ENCODE data around the gene LCE6A. TPM values are rescaled to one million over a fixed set of nuclear protein-coding genes. Genes with fewer than 3 reads are reported as not detected.

LCE6A gene
- polyA plus RNA-seq, 1 of the 3 experiments (the other 2 are of a cell fraction), result not detected

GRCh38 chr1:152860129-152860528, 17.5 kb downstream of the LCE6A start:
- Histone ChIP-seq H3K36me3 (replicated peaks in 1 of 2; ENCODE audit: control insufficient read depth in 1 of 2, insufficient read depth in 2 of 2, low read length in 1 of 2) (no peaks in the 10 kb centered on the region), H3K27ac (ENCODE audit: low read depth in 2 of 2, low read length in 1 of 2) (no peak overlapping the region), H2AFZ (ENCODE audit: low read depth) (no peak overlapping the region), H4K20me1 (ENCODE audit: insufficient read depth) (no peaks in the 10 kb centered on the region), H3F3A (replicated peaks; ENCODE audit: insufficient read depth) (no peaks in the 10 kb centered on the region), H3K27me3 (ENCODE audit: insufficient read depth) (no peaks in the 10 kb centered on the region; the same call in 1 of the 2 replicates), H3K9ac (no peak overlapping the region), H3K4me3 (ENCODE audit: low read depth in 2 of 2, low read length in 1 of 2) (no peak overlapping the region), H3K4me1 (ENCODE audit: control insufficient read depth in 1 of 2, insufficient read depth in 2 of 2, low read depth in 1 of 2, low read length in 1 of 2) (no peaks in the 10 kb centered on the region), H3K9me3 (no peaks in the 10 kb centered on the region), H3K9me2 (no peaks in the 10 kb centered on the region), H3K4me2 (no peak overlapping the region), H3K79me2 (ENCODE audit: insufficient read depth) (no peaks in the 10 kb centered on the region)
- no peak for DNase-seq
- TF ChIP-seq PBX3 (IDR thresholded peaks at IDR 0.05) (no peak), RFX5 (IDR thresholded peaks at IDR 0.05; ENCODE audit: low read length) (no peak), FOXM1 (IDR thresholded peaks at IDR 0.05; ENCODE audit: low read depth) (no peak), NRF1 (IDR thresholded peaks at IDR 0.05; ENCODE audit: low read depth, low read length) (no peak), SMC3 (IDR thresholded peaks at IDR 0.05; ENCODE audit: low read depth, low read length) (no peak), RXRA (IDR thresholded peaks at IDR 0.05; ENCODE audit: borderline replicate concordance, low read depth) (no peak), YY1 (IDR thresholded peaks at IDR 0.05; ENCODE audit: low read depth) (no peak), JUND (IDR thresholded peaks at IDR 0.05) (no peak), MEF2A (IDR thresholded peaks at IDR 0.05; ENCODE audit: borderline replicate concordance, low read depth) (no peak), IRF3 (IDR thresholded peaks at IDR 0.05; ENCODE audit: low read depth, low read length) (no peak), NFIC (IDR thresholded peaks at IDR 0.05; ENCODE audit: borderline replicate concordance) (no peak), EZH2phosphoT487 (IDR thresholded peaks at IDR 0.05; ENCODE audit: borderline replicate concordance, low read depth) (no peak)
- TF ChIP-seq, protein P1, sequence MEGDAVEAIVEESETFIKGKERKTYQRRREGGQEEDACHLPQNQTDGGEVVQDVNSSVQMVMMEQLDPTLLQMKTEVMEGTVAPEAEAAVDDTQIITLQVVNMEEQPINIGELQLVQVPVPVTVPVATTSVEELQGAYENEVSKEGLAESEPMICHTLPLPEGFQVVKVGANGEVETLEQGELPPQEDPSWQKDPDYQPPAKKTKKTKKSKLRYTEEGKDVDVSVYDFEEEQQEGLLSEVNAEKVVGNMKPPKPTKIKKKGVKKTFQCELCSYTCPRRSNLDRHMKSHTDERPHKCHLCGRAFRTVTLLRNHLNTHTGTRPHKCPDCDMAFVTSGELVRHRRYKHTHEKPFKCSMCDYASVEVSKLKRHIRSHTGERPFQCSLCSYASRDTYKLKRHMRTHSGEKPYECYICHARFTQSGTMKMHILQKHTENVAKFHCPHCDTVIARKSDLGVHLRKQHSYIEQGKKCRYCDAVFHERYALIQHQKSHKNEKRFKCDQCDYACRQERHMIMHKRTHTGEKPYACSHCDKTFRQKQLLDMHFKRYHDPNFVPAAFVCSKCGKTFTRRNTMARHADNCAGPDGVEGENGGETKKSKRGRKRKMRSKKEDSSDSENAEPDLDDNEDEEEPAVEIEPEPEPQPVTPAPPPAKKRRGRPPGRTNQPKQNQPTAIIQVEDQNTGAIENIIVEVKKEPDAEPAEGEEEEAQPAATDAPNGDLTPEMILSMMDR (IDR thresholded peaks at IDR 0.05), result no peak
- ChIA-PET CTCF (interaction anchor here (0.6 to 2.7 kb wide), 2 partner anchors 10 to 451 kb away, joined by 4 to 12 read pairs; no protein-coding TSS in a partner anchor), POLR2A (no interaction called here)
- WGBS (ENCODE audit: low lambda C conversion rate), result 4% methylated on average over 3 of the region's 3 CpGs

- WGBS (ENCODE audit: low lambda C conversion rate), result 2% methylated on average over 4 of the region's 4 CpGs
- no peaks in the 10 kb centered on the region for H4K20me1 ChIP-seq (ENCODE audit: insufficient read depth)
- H3K9me2 ChIP-seq, result no peaks in the 10 kb centered on the region
- no peaks in the 10 kb centered on the region for H3K36me3 ChIP-seq (replicated peaks in 1 of 2; ENCODE audit: control insufficient read depth in 1 of 2, insufficient read depth in 2 of 2, low read length in 1 of 2)
- H3K79me2 ChIP-seq (ENCODE audit: insufficient read depth), result no peaks in the 10 kb centered on the region
- DNase-seq, result no peak
- no peaks in the 10 kb centered on the region for H3K9me3 ChIP-seq
- H3F3A ChIP-seq (replicated peaks; ENCODE audit: insufficient read depth), result no peaks in the 10 kb centered on the region
- no peaks in the 10 kb centered on the region for H3K4me1 ChIP-seq (ENCODE audit: control insufficient read depth in 1 of 2, insufficient read depth in 2 of 2, low read depth in 1 of 2, low read length in 1 of 2)
- no peak overlapping the region for H3K9ac ChIP-seq
- no peak overlapping the region for H2AFZ ChIP-seq (ENCODE audit: low read depth)
- ChIA-PET CTCF (interaction anchor here (2.7 kb wide), 1 partner anchor 9 kb away, joined by 12 read pairs; no protein-coding TSS in a partner anchor), POLR2A (no interaction called here)
- H3K27ac ChIP-seq (ENCODE audit: low read depth in 2 of 2, low read length in 1 of 2), result no peak overlapping the region
- H3K27me3 ChIP-seq (ENCODE audit: insufficient read depth), result no peaks in the 10 kb centered on the region; the same call in 1 of the 2 replicates
- no peak overlapping the region for H3K4me3 ChIP-seq (ENCODE audit: low read depth in 2 of 2, low read length in 1 of 2)
- no peak overlapping the region for H3K4me2 ChIP-seq
- TF ChIP-seq, protein P1 (IDR thresholded peaks at IDR 0.05), result no peak
- TF ChIP-seq TAF1 (IDR thresholded peaks at IDR 0.05; ENCODE audit: borderline replicate concordance, low read depth, low read length) (no peak), MXI1 (IDR thresholded peaks at IDR 0.05; ENCODE audit: low read depth, low read length) (no peak), JUND (IDR thresholded peaks at IDR 0.05) (no peak), GATA2 (CRISPR knock-in tag; IDR thresholded peaks at IDR 0.05) (no peak), FOXJ3 (CRISPR knock-in tag; IDR thresholded peaks at IDR 0.05) (no peak), MAX (IDR thresholded peaks at IDR 0.05; ENCODE audit: low read depth) (no peak), NFIC (IDR thresholded peaks at IDR 0.05; ENCODE audit: borderline replicate concordance) (no peak), RFX5 (IDR thresholded peaks at IDR 0.05; ENCODE audit: low read length) (no peak), ZBTB33 (IDR thresholded peaks at IDR 0.05; ENCODE audit: borderline replicate concordance, low read depth) (no peak), RCOR1 (IDR thresholded peaks at IDR 0.05; ENCODE audit: low read length) (no peak), YY1 (IDR thresholded peaks at IDR 0.05; ENCODE audit: low read depth) (no peak)
These were observed 18.7 kb downstream of the LCE6A start for GRCh38 chr1:152861374-152861773.
